Measurements from ENCODE around the gene EVI2A.

GRCh38 chr17:31355935-31356334, 34.5 kb upstream of the EVI2A start:
- no peak for TF ChIP-seq CTCF (IDR thresholded peaks at IDR 0.05)
- no peak for TF ChIP-seq POLR2A (IDR thresholded peaks at IDR 0.05)
